NT2/D1 (cell line): ENCODE measurements around the gene HOXA1.

Experiments used
- YY1 ChIP-seq: IDR thresholded peaks from 2 replicates; pipeline ENCODE4 v1.6.1; 2011; ENCODE audit not compliant: insufficient read length, insufficient read depth
- ZNF274 ChIP-seq: IDR thresholded peaks from 2 replicates; pipeline ENCODE4 v1.6.1; 2011; ENCODE audit warnings: mild to moderate bottlenecking, low read depth, low read length

DNA sequence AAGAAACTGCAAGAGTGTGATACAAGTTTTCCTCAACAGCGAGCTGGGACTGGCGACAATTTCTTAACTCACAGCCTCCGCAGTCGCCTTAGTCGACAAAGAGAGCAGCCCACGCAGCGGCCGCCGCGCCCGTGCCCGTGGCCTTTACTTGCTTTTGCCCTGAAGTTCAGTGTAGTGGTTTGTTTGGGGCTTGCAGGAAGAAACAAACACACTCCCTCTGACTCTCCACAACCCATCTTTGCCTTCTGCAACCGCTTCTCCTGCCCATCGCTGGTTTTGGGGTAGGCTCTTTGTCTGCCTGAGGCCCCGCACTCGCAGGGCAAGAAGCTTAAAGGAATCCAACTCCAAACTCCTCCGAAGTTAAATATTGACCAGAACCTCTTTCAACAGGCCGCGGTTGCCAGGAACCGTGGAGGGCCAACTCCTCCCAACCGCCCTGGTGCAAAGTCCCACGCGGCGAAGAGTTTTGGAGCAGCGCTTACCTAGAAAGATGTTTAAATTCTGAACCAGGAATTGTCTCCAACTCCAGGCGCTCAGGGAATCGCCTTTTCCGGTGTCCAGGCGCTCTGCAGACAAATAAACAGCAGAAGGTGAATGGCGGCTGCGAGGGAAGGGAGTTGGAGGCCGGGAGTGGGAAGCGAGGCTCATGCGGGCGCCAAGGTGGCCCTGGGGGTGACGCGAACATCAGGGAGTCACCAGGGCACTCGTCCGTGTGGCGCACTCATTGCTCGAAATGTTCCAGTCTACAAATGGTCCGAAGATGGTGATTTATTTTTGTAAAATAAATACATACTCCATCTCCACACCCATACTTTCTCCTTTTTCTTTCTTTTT lies 26.5 kb upstream of the HOXA1 start:
- TF ChIP-seq YY1: no peak
- TF ChIP-seq ZNF274: no peak
